ENCODE data around the gene RALGDS.

GRCh38 chr9:133064241-133065069, 56.6 kb downstream of the RALGDS start:
- TF ChIP-seq, protein P1, sequence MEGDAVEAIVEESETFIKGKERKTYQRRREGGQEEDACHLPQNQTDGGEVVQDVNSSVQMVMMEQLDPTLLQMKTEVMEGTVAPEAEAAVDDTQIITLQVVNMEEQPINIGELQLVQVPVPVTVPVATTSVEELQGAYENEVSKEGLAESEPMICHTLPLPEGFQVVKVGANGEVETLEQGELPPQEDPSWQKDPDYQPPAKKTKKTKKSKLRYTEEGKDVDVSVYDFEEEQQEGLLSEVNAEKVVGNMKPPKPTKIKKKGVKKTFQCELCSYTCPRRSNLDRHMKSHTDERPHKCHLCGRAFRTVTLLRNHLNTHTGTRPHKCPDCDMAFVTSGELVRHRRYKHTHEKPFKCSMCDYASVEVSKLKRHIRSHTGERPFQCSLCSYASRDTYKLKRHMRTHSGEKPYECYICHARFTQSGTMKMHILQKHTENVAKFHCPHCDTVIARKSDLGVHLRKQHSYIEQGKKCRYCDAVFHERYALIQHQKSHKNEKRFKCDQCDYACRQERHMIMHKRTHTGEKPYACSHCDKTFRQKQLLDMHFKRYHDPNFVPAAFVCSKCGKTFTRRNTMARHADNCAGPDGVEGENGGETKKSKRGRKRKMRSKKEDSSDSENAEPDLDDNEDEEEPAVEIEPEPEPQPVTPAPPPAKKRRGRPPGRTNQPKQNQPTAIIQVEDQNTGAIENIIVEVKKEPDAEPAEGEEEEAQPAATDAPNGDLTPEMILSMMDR (conservative IDR thresholded peaks at IDR 0.05) = no peak
- no peak for TF ChIP-seq EZH2 (IDR thresholded peaks at IDR 0.05; ENCODE audit: low read depth)

Data from PC-9 (cell line).